KMS-11 (cell line): Measurements from ENCODE around the gene SNRPA.

ENCODE experiments used
- H2AFZ ChIP-seq: fragments of 200-600 bp; sonication (generic); 2 replicates; pipeline ENCODE4 v1.6.1; 2016; ENCODE audit warnings: antibody characterized with exemption, mixed run types, low read depth
- H3K27ac ChIP-seq: fragments of 200-600 bp; sonication (generic); 2 replicates; pipeline ENCODE4 v1.6.1; 2016; ENCODE audit warnings: mild to moderate bottlenecking, mixed run types
- H3K27me3 ChIP-seq: fragments of 200-600 bp; sonication (generic); 2 replicates; pipeline ENCODE4 v1.6.1; 2017; ENCODE audit warnings: mild to moderate bottlenecking, low read depth, mixed run types, moderate library complexity; ENCODE audit not compliant: insufficient read depth
- H3K36me3 ChIP-seq: fragments of 200-600 bp; sonication (generic); 2 replicates; pipeline ENCODE4 v1.6.1; 2017; ENCODE audit warnings: mild to moderate bottlenecking, mixed run types; ENCODE audit not compliant: insufficient read depth
- H3K4me1 ChIP-seq: fragments of 200-600 bp; sonication (generic); 2 replicates; pipeline ENCODE4 v1.6.1; 2016; ENCODE audit warnings: mild to moderate bottlenecking, low read depth, mixed run types; ENCODE audit not compliant: poor library complexity, severe bottlenecking
- H3K4me2 ChIP-seq: fragments of 200-600 bp; sonication (generic); 2 replicates; pipeline ENCODE4 v1.7.0; 2016; ENCODE audit warnings: mild to moderate bottlenecking, mixed run types
- H3K4me3 ChIP-seq: fragments of 200-600 bp; sonication (generic); IDR thresholded peaks from 2 replicates; pipeline ENCODE4 v1.6.1; 2017; ENCODE audit warnings: low read depth, low read length, mixed read lengths; ENCODE audit not compliant: insufficient read depth
- H3K79me2 ChIP-seq: fragments of 200-600 bp; sonication (generic); 2 replicates; pipeline ENCODE4 v1.6.1; 2016; ENCODE audit warnings: low read depth, mixed run types; ENCODE audit not compliant: insufficient read depth
- H3K9ac ChIP-seq: fragments of 200-600 bp; sonication (generic); 2 replicates; pipeline ENCODE4 v1.6.1; 2016; ENCODE audit warnings: mild to moderate bottlenecking, mixed run types
- H4K20me1 ChIP-seq: fragments of 200-600 bp; sonication (generic); 2 replicates; pipeline ENCODE4 v1.6.1; 2016; ENCODE audit warnings: mild to moderate bottlenecking, mixed run types; ENCODE audit not compliant: insufficient read depth
- TF ChIP-seq, protein P1 (sequence below): fragments of 200-600 bp; sonication (generic); conservative IDR thresholded peaks from 2 replicates; pipeline ENCODE4 v1.6.1; 2017; ENCODE audit warnings: low read depth, mild to moderate bottlenecking, antibody characterized with exemption, low read length, moderate library complexity, mixed read lengths

Gene SNRPA

GRCh38 chr19:40718774-40719391, 32.1 kb upstream of the SNRPA start:
- Histone ChIP-seq H2AFZ (peak overlapping the region; percentile 33; the same call in 1 of the 2 replicates), H3K4me3 (no peak overlapping the region), H3K4me1 (peaks cover 53% of the 10 kb centered on the region)

DNA sequence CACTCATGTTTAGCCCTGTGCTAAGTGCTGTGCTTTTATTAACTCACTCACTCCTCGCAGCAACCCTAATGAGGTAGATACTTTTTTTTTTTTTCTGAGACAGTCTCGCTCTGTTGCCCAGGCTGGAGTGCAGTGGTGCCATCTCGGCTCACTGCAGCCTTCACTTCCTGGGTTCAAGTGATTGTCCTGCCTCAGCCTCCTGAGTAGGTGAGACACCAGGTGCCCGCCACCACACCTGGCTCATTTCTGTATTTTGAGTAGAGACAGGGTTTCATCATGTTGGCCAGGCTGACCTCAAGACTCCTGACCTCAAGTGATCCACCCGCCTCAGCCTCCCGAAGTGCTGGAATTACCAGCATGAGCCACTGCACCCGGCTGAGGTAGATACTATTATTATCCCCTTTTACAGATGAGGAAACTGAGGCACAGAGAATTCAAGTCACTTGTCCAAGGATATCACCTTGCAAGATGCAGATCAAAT, 31.5 kb upstream of the SNRPA start:
- Histone ChIP-seq H3K9ac (no peak overlapping the region), H3K36me3 (no peaks in the 10 kb centered on the region), H3K4me2 (peak overlapping the region; percentile 95), H3K4me3 (no peak overlapping the region), H3K27ac (no peak overlapping the region), H2AFZ (no peak overlapping the region), H3K4me1 (peaks cover 47% of the 10 kb centered on the region), H3K27me3 (no peaks in the 10 kb centered on the region), H3K79me2 (peaks cover 8% of the 10 kb centered on the region; the same call in 1 of the 2 replicates), H4K20me1 (no peaks in the 10 kb centered on the region)
- TF ChIP-seq, protein P1, sequence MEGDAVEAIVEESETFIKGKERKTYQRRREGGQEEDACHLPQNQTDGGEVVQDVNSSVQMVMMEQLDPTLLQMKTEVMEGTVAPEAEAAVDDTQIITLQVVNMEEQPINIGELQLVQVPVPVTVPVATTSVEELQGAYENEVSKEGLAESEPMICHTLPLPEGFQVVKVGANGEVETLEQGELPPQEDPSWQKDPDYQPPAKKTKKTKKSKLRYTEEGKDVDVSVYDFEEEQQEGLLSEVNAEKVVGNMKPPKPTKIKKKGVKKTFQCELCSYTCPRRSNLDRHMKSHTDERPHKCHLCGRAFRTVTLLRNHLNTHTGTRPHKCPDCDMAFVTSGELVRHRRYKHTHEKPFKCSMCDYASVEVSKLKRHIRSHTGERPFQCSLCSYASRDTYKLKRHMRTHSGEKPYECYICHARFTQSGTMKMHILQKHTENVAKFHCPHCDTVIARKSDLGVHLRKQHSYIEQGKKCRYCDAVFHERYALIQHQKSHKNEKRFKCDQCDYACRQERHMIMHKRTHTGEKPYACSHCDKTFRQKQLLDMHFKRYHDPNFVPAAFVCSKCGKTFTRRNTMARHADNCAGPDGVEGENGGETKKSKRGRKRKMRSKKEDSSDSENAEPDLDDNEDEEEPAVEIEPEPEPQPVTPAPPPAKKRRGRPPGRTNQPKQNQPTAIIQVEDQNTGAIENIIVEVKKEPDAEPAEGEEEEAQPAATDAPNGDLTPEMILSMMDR: no peak

More at GRCh38 chr19:40718774-40719391, 32.1 kb upstream of the SNRPA start:
- Histone ChIP-seq H3K36me3 (no peaks in the 10 kb centered on the region), H3K9ac (peak overlapping the region; percentile 40; the same call in 1 of the 2 replicates), H3K27me3 (no peaks in the 10 kb centered on the region), H3K4me2 (peak overlapping the region; percentile 95), H3K79me2 (peaks cover 8% of the 10 kb centered on the region; the same call in 1 of the 2 replicates), H3K27ac (no peak overlapping the region), H4K20me1 (no peaks in the 10 kb centered on the region)
- TF ChIP-seq, protein P1: no peak

- Histone ChIP-seq H4K20me1 (no peaks in the 10 kb centered on the region), H3K27ac (no peak overlapping the region), H3K9ac (no peak overlapping the region), H3K27me3 (no peaks in the 10 kb centered on the region), H3K36me3 (no peaks in the 10 kb centered on the region), H2AFZ (no peak overlapping the region), H3K4me3 (no peak overlapping the region), H3K4me2 (no peak overlapping the region), H3K4me1 (peaks cover 35% of the 10 kb centered on the region), H3K79me2 (peaks cover 8% of the 10 kb centered on the region; the same call in 1 of the 2 replicates)
- TF ChIP-seq, protein P1: no peak
These were observed 29.9 kb upstream of the SNRPA start for GRCh38 chr19:40721140-40721486.

DNA sequence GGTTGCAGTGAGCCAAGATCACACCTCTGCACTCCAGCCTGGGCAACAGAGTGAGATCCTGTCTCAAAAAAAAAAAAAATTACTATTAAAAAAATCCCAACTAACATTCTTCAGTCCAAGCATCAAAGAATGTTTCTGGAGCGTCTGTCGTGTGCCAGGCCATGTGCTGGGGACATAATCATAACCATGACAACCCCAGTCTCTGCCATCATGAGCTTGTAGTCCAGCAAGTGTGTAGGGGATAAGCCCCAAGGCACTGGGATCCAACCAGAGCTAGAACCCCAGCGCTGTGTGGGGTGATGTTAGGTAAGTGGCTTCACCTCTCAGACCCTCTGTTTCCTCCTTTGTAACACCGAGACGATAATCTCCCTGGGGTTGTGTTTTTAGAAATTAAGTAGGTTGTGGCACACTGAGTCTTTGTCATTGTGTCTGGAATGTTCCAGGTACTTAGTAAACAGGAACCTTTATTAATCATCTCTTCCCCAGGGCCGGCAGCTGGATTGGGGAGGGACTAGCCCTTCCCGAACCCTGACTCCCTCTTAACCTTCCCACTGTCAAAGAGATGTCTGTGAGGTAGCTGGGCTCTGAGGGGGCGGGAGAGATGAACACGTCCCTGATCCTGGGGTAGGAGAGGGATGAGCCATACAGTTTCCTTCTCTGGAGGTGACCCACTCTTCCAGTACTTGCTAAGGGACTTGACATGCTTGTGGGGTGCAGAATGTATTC, 28.9 kb upstream of the SNRPA start:
- TF ChIP-seq, protein P1: no peak
- Histone ChIP-seq H3K9ac (no peak overlapping the region), H3K4me3 (no peak overlapping the region), H3K4me2 (no peak overlapping the region), H3K79me2 (peaks cover 8% of the 10 kb centered on the region; the same call in 1 of the 2 replicates), H3K27me3 (no peaks in the 10 kb centered on the region), H2AFZ (no peak overlapping the region), H3K27ac (no peak overlapping the region), H3K4me1 (peaks cover 33% of the 10 kb centered on the region), H4K20me1 (no peaks in the 10 kb centered on the region), H3K36me3 (no peaks in the 10 kb centered on the region)
